Heart left ventricle (tissue), 16 donors: Measurements from ENCODE around the gene MT2A. TPM values are rescaled to one million over a fixed set of nuclear protein-coding genes. Genes with fewer than 3 reads are reported as not detected.
A peak's percentile ranks its signal among the peaks of the same experiment; 100 is the strongest.

Source experiments
- ATAC-seq, 4 donors: fragments of 200-7000 bp; cut with Tn5 transposase; one replicate each; pipeline ENCODE4 v1.9.1; 2020 to 2022; ENCODE audit warnings: moderate library complexity in 4 of 4, mild to moderate bottlenecking in 3 of 4, moderate number of reproducible peaks in 1 of 4
- DNase-seq, 5 donors: peaks; one replicate each; pipeline ENCODE4 v3.0.0-alpha.2; 2020
- H3K27ac ChIP-seq, 12 donors: fragments of 200-600 bp; sonication (generic) in 4 of 12; one replicate each; pipeline versions ENCODE4 v1.5.0 to v1.8.0; 2016 to 2022; ENCODE audit warnings: mild to moderate bottlenecking in 2 of 12
- H3K27me3 ChIP-seq, 9 donors: fragments of 200-600 bp; sonication (generic) in 2 of 9; one replicate each; pipeline versions ENCODE4 v1.5.1 to v1.8.0; 2016 to 2022; ENCODE audit warnings: mild to moderate bottlenecking in 3 of 9
- H3K36me3 ChIP-seq, 9 donors: fragments of 200-600 bp; sonication (generic) in 2 of 9; one replicate each; pipeline versions ENCODE4 v1.5.0 to v1.8.0; 2018 to 2022; ENCODE audit warnings: mild to moderate bottlenecking in 2 of 9
- H3K4me1 ChIP-seq, 12 donors: fragments of 200-600 bp; sonication (generic) in 4 of 12; one replicate each; pipeline versions ENCODE4 v1.5.0 to v1.8.0; 2016 to 2022; ENCODE audit warnings: mild to moderate bottlenecking in 3 of 12
- H3K4me3 ChIP-seq, 12 donors: fragments of 200-600 bp; sonication (generic) in 4 of 12; one replicate each; pipeline versions ENCODE4 v1.5.0 to v1.8.0; 2017 to 2022; ENCODE audit warnings: mild to moderate bottlenecking in 9 of 12, moderate library complexity in 4 of 12
- H3K9me3 ChIP-seq, 12 donors: fragments of 200-600 bp; sonication (generic) in 4 of 12; one replicate each; pipeline versions ENCODE4 v1.5.0 to v1.8.0; 2016 to 2022; ENCODE audit warnings: mild to moderate bottlenecking in 1 of 12
- POLR2A ChIP-seq, 2 donors: fragments of 450-650 bp; IDR thresholded peaks; one replicate each; pipeline ENCODE4 v1.6.1; 2017; ENCODE audit warnings: antibody characterized with exemption in 2 of 2, mild to moderate bottlenecking in 2 of 2, moderate library complexity in 2 of 2
- WGBS, 4 donors: extraction: QIAGEN DNeasy Blood & Tissue Kit in 2 of 4; methylation state at CpG; one replicate each; pipeline versions ENCODE4 v1.1.5 to v1.1.7; 2013 to 2018; 5-methylcytosine and 5-hydroxymethylcytosine counted together
- intact Hi-C, 10 donors: fragments of 100-400 bp; cut with DNase I; formaldehyde crosslinking; loops; one replicate each; pipeline versions ENCODE4 v1.11.1 to v1.14.2; 2022
- polyA plus RNA-seq, 2 donors: library from polyadenylated mRNA; stranded (reverse); fragments of 200-250 nt; gene quantifications; one replicate each; pipeline ENCODE4 v1.2.3, GENCODE V29; 2013
- total RNA-seq, 9 donors: library from RNA; depleted of rRNA in 2 of 9; stranded (reverse); fragments of >200 nt in 2 of 9; fragmentation: NEBNext Ultra II Directional in 3 of 9; extraction: Animal tissue kit (Norgen Biotek cat#: 25700) in 3 of 9; gene quantifications; one replicate each; pipeline versions ENCODE4 v1.1.0 to v1.2.4, GENCODE V29; 2016 to 2023
- TF ChIP-seq, protein P1 (sequence below), 12 donors: fragments of 200-600 bp; sonication (generic) in 4 of 12; IDR thresholded peaks; one replicate each; pipeline versions ENCODE4 v1.5.0 to v1.8.0; 2018 to 2022; ENCODE audit warnings: antibody characterized with exemption in 12 of 12, mild to moderate bottlenecking in 5 of 12
- donor health status: ischemic (EF 13 %, LVEDD 7.1; RV severe dilation, severe dysfunction).
- donor health status: healthy with polysubstance abuse.
- donor health status: DM: no; HTN: yes; CAD: no.
- donor health status: DM: no; HTN: no; CAD: no.
- donor health status: ischemic (EF 25% LVEDD 6.9; RV normal size, moderate dysfunction).
- donor health status: ischemic (EF 25% LVEDD 5.7; RV mildly dilated, moderate dysfunction).
- donor health status: healthy.
- donor health status: DM: yes; HTN: yes; CAD: no.
- donor health status: ischemic (EF 35%, LVEDD 5.7; RV mildly dilated, moderate dysfunction).
- donor health status: nonischemic (EF 11% LVEDD 7.7; RV severe dilation, severe dysfunction).
- donor health status: DM: yes; HTN: yes; CAD: no.
- donor health status: PGD.
- donor health status: ischemic (EF 29% LVEDD 5.4; RV normal size, mild dysfunction).
- donor health status: nonischemic (EF 23%, LVEDD 6.1; RV moderate dilation, normal function).

MT2A gene
- total and polyA plus RNA-seq, 11 donors: 44.3 to 318 (median 125) TPM

DNA sequence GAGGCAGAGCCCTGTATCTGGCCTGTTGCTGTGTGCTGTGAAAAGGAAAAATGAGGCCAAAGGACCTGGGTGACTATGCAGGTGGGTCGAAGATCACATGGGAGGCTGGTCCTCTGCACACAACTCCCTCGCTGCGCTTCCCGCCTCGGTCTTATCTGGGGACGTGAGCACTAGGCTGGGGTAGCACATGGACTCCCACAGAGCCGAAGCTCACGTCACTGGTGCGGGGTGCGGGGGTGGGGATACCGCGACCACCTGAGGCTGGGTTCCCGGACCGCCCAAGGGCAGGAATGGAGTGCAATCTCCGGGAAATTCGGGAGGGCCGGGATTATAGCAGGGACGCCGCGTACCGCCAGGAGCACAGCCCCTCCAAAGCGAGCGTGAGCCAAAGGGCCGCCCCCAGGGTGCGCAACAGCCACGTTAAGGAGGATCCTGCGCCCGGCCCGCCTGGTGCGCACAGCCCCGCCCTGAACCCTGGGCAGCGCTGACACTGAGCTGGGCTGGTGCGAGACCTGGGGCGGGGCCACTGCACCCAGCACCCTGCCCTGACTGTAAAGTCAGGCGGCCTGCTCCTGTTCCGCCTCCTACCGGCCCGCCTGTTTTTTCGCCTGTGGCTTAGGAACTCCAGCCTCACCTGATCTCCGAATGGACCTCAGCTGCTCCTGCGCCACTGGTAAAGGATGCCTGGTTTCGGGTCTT lies 34.8 kb downstream of the MT2A start:
- ATAC-seq (peak; percentile 91 to 94 (median 92)), DNase-seq (peak; percentile 59 to 85 (median 79))
- H3K36me3 ChIP-seq: no peaks in the 10 kb centered on the region
- peak overlapping the region in 10 of 12 donors; percentile 24 to 55 (median 43) for H3K4me3 ChIP-seq
- H3K27ac ChIP-seq: peak overlapping the region in 4 of 12 donors; percentile 9 to 41 (median 36)
- 7 to 16% (median 11%) methylated on average over 15 to 42 of the region's 42 CpGs for WGBS, 4 donors
- TF ChIP-seq POLR2A (IDR thresholded peaks at IDR 0.05): no peak
- TF ChIP-seq, protein P1, sequence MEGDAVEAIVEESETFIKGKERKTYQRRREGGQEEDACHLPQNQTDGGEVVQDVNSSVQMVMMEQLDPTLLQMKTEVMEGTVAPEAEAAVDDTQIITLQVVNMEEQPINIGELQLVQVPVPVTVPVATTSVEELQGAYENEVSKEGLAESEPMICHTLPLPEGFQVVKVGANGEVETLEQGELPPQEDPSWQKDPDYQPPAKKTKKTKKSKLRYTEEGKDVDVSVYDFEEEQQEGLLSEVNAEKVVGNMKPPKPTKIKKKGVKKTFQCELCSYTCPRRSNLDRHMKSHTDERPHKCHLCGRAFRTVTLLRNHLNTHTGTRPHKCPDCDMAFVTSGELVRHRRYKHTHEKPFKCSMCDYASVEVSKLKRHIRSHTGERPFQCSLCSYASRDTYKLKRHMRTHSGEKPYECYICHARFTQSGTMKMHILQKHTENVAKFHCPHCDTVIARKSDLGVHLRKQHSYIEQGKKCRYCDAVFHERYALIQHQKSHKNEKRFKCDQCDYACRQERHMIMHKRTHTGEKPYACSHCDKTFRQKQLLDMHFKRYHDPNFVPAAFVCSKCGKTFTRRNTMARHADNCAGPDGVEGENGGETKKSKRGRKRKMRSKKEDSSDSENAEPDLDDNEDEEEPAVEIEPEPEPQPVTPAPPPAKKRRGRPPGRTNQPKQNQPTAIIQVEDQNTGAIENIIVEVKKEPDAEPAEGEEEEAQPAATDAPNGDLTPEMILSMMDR (IDR thresholded peaks at IDR 0.05): peak; percentile 15 to 58 (median 42)
- peaks cover 0 to 26% (median 16%) of the 10 kb centered on the region in 12 donors for H3K4me1 ChIP-seq
- intact Hi-C loops: loop anchor here in 4 of 10 donors (2.0 to 5.0 kb wide), 2 partner anchors 26 to 36 kb away; partner anchors contain the start of genes MT2A (in 3 of the 4), MT1G (in 1 of the 4) and MT1H (in 1 of the 4)
- no peaks in the 10 kb centered on the region for H3K9me3 ChIP-seq
- peaks cover 0 to 86% (median 31%) of the 10 kb centered on the region in 9 donors for H3K27me3 ChIP-seq

DNA sequence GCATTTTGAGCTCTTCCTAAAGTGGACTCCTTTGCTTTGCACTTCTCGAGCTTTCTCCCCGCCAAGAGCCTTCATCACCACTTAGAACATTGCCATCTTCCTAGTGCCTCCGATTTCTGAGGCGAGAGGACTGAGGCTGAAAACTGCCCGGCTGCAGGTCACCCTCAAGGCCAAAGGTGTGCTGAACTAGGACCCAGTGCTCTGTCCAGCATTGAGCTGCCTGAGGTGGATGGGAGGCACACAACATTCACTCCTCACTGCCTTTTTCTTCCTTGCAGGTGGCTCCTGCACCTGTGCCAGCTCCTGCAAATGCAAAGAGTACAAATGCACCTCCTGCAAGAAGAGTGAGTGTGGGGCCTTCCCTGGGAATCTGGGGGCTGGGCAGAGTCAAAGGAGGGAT lies 35.4 kb downstream of the MT2A start:
- Histone ChIP-seq H3K4me3 (peak overlapping the region in 9 of 12 donors; percentile 24 to 55 (median 43)), H3K27ac (no peak overlapping the region), H3K27me3 (peaks cover 0 to 84% (median 30%) of the 10 kb centered on the region in 9 donors), H3K4me1 (peaks cover 0 to 20% (median 12%) of the 10 kb centered on the region in 12 donors), H3K36me3 (no peaks in the 10 kb centered on the region), H3K9me3 (no peaks in the 10 kb centered on the region)
- TF ChIP-seq, protein P1 (IDR thresholded peaks at IDR 0.05): no peak
- no peak for TF ChIP-seq POLR2A (IDR thresholded peaks at IDR 0.05)
- intact Hi-C loops: loop anchor here in 4 of 10 donors (2.0 to 5.0 kb wide), 2 partner anchors 25 to 37 kb away; partner anchors contain the start of genes MT2A (in 3 of the 4), MT1G (in 1 of the 4) and MT1H (in 1 of the 4)
- ATAC-seq (no peak), DNase-seq (no peak)
- 42 to 55% (median 47%) methylated on average over 5 of the region's 5 CpGs for WGBS, 4 donors

DNA sequence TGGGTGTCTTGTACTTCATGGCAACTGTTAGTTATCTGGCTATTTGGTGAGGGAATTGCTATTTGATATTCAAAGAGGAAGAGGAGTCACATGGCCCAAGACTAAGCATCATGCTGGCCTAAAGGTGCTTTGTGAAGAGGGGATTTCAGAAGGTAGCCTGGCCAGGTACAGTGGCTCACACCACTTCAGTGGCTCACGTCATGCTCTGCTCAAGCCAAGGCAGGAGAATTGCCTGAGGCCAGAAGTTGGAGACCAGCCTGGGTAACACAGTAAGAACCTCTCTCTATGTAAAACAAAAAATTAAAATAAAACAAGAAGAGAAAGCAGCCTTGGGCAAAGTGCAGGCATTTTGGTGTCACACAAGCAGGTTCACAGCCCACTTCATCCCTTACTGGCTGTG lies 36.9 kb downstream of the MT2A start:
- H3K27me3 ChIP-seq: peaks cover 0 to 76% (median 27%) of the 10 kb centered on the region in 9 donors
- TF ChIP-seq POLR2A (IDR thresholded peaks at IDR 0.05): no peak
- TF ChIP-seq, protein P1 (IDR thresholded peaks at IDR 0.05): no peak
- no peaks in the 10 kb centered on the region for H3K36me3 ChIP-seq
- H3K4me3 ChIP-seq: no peak overlapping the region
- ATAC-seq (no peak), DNase-seq (no peak)
- intact Hi-C loops: no loop called here
- H3K27ac ChIP-seq: no peak overlapping the region
- no peaks in the 10 kb centered on the region for H3K9me3 ChIP-seq
- peaks cover 0 to 15% (median 9%) of the 10 kb centered on the region in 12 donors for H3K4me1 ChIP-seq
- 87 to 95% (median 89%) methylated on average over 1 of the region's 1 CpG for WGBS, 4 donors

DNA sequence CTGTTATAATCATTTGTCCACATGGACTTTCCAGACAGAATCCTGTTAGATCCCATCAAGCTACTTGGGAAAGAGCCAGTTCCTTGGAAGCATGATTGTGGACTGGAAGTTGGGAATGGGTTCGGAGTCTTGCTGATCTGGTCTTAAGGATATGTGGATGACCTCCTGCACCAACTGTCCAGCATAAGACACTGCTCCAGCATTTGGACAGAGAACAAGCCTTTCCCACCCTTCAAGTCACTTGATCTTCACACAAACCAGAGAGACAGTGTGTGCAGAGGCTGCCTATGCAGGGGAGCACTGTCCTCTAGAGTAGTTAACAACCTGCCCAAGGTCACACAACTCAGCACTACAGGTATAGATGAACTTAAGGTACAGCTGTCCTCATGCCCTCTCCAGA lies 37.5 kb downstream of the MT2A start:
- Histone ChIP-seq H3K27ac (no peak overlapping the region), H3K9me3 (no peaks in the 10 kb centered on the region), H3K27me3 (peaks cover 0 to 72% (median 27%) of the 10 kb centered on the region in 9 donors), H3K4me3 (no peak overlapping the region), H3K36me3 (no peaks in the 10 kb centered on the region), H3K4me1 (peaks cover 0 to 15% (median 9%) of the 10 kb centered on the region in 12 donors)
- TF ChIP-seq, protein P1 (IDR thresholded peaks at IDR 0.05): no peak
- no peak for TF ChIP-seq POLR2A (IDR thresholded peaks at IDR 0.05)
- no peak for ATAC-seq
- intact Hi-C loops: no loop called here
- 0 to 45% (median 1%) methylated on average over 1 of the region's 1 CpG for WGBS, 4 donors
- no peak for DNase-seq
